Measurements from ENCODE around the gene GNG8. TPM values are rescaled to one million over a fixed set of nuclear protein-coding genes. Genes with fewer than 3 reads are reported as not detected.
A peak's percentile ranks its signal among the peaks of the same experiment; 100 is the strongest.

GNG8 gene
- total RNA-seq, 1 donor from 2014 or later, result not detected

GRCh38 chr19:46602392-46603194, 33.4 kb downstream of the GNG8 start:
- DNase-seq (ENCODE audit: low read depth), result no peak

GRCh38 chr19:46601318-46602224, 34.4 kb downstream of the GNG8 start, which contains the start of gene CALM3:
CALM3 (plus strand) TSS chr19:46601330; CDS start chr19:46601435, 105 bp downstream.
- no peak for DNase-seq (ENCODE audit: low read depth)

- peak; percentile 82 for DNase-seq (ENCODE audit: low read depth)
These were observed 35.4 kb downstream of the GNG8 start for GRCh38 chr19:46600384-46601317.

- no peak for DNase-seq (ENCODE audit: low read depth)
These were observed 36.2 kb downstream of the GNG8 start for GRCh38 chr19:46599716-46600373.

- no peak for DNase-seq (ENCODE audit: low read depth)
These were observed 37.6 kb downstream of the GNG8 start for GRCh38 chr19:46598372-46598917.

GRCh38 chr19:46596008-46596407, 40.0 kb downstream of the GNG8 start:
- DNase-seq (ENCODE audit: low read depth), result no peak

GRCh38 chr19:46591870-46592269, 44.1 kb downstream of the GNG8 start:
- DNase-seq (ENCODE audit: low read depth), result no peak

- DNase-seq (ENCODE audit: low read depth), result no peak
These were observed 44.7 kb downstream of the GNG8 start for GRCh38 chr19:46591254-46591653.

- DNase-seq (ENCODE audit: low read depth), result no peak
These were observed 48.1 kb downstream of the GNG8 start for GRCh38 chr19:46587861-46588260.

- DNase-seq (ENCODE audit: low read depth), result no peak
These were observed 49.7 kb downstream of the GNG8 start for GRCh38 chr19:46586294-46586693.

GRCh38 chr19:46585539-46585938, 50.5 kb downstream of the GNG8 start:
- DNase-seq (ENCODE audit: low read depth), result no peak

Other genes starting within 250 kb of the GNG8 start
- 14.1 and 30.7 TPM in 2 replicates for gene CCDC8, start 222.6 kb downstream of the GNG8 start, total RNA-seq
- not detected in 2 replicates for gene PNMA8C, start 207.3 kb downstream of the GNG8 start, total RNA-seq
- gene PNMA8A, start 164.6 kb downstream of the GNG8 start, total RNA-seq, result 1.2 and 15.4 TPM in 2 replicates
- gene PNMA8B, start 140.3 kb downstream of the GNG8 start, total RNA-seq, result 0.35 and 0.85 TPM in 2 replicates
- 181 and 302 TPM in 2 replicates for gene CALM3, start 34.9 kb downstream of the GNG8 start, total RNA-seq
- gene PTGIR, start 11.1 kb downstream of the GNG8 start, total RNA-seq, result not detected in 2 replicates
- gene DACT3, start 25.0 kb upstream of the GNG8 start, total RNA-seq, result not detected in 2 replicates
- gene PRKD2, start 80.9 kb upstream of the GNG8 start, total RNA-seq, result 25.2 and 61.1 TPM in 2 replicates
- 19.4 and 22.4 TPM in 2 replicates for gene FKRP, start 109.9 kb upstream of the GNG8 start, total RNA-seq
- gene STRN4, start 110.2 kb upstream of the GNG8 start, total RNA-seq, result 47.4 and 91.6 TPM in 2 replicates
- gene SLC1A5, start 152.4 kb upstream of the GNG8 start, total RNA-seq, result 75.0 and 92.7 TPM in 2 replicates
- gene AP2S1, start 214.6 kb upstream of the GNG8 start, total RNA-seq, result 117 and 122 TPM in 2 replicates
- gene ARHGAP35, start 224.8 kb upstream of the GNG8 start, total RNA-seq, result 19.6 and 104 TPM in 2 replicates